ENCODE measurements around the gene B3GNT7.
"Not testable (repeated sequence)": the region's sequence is repeated elsewhere in the genome, so short reads cannot be mapped to it uniquely, and the experiment has no call there.

Gene B3GNT7

GRCh38 chr2:231395188-231396057 is at the start of gene B3GNT7:
TSS of gene B3GNT7 (plus strand) at chr2:231395710. CDS start at chr2:231395804, 94 bp downstream.
- peak within 1 kb of the TSS; percentile 95 to 100 for H3K4me3 Mint-ChIP-seq
- peaks cover 0 to 2% of the 10 kb centered on the region in 2 donors for H3K9me3 Mint-ChIP-seq
- DNase-seq (peak; percentile 41), ATAC-seq (replicated peaks) (peak; percentile 7 to 12)
- H3K27me3 Mint-ChIP-seq: no peaks in the 10 kb centered on the region
- H3K36me3 Mint-ChIP-seq: peaks cover 22 to 47% of the 10 kb centered on the region in 2 donors
- peak within 1 kb of the TSS; percentile 100 for H3K27ac Mint-ChIP-seq
- peaks cover 53 to 86% of the 10 kb centered on the region in 2 donors for H3K4me1 Mint-ChIP-seq

- Mint-ChIP-seq H3K27me3 (peaks cover 0 to 3% of the 10 kb centered on the region in 2 donors), H3K27ac (no peak overlapping the region), H3K4me3 (no peak overlapping the region), H3K36me3 (peaks cover 8 to 9% of the 10 kb centered on the region in 2 donors), H3K4me1 (no peaks in the 10 kb centered on the region), H3K9me3 (peaks cover 0 to 2% of the 10 kb centered on the region in 2 donors)
- DNase-seq (no peak), ATAC-seq (replicated peaks) (no peak)
Measured at GRCh38 chr2:231347081-231347480, 48.4 kb upstream of the B3GNT7 start.

- DNase-seq (no peak), ATAC-seq (replicated peaks) (no peak)
- Mint-ChIP-seq H3K27me3 (peaks cover 0 to 3% of the 10 kb centered on the region in 2 donors), H3K27ac (no peak overlapping the region), H3K9me3 (peaks cover 0 to 2% of the 10 kb centered on the region in 2 donors), H3K4me3 (no peak overlapping the region), H3K4me1 (no peaks in the 10 kb centered on the region), H3K36me3 (peaks cover 9 to 10% of the 10 kb centered on the region in 2 donors)
Measured at GRCh38 chr2:231347638-231348037, 47.9 kb upstream of the B3GNT7 start.

- peaks cover 0 to 2% of the 10 kb centered on the region in 2 donors for H3K9me3 Mint-ChIP-seq
- DNase-seq (no peak), ATAC-seq (replicated peaks) (no peak)
- H3K4me1 Mint-ChIP-seq: no peaks in the 10 kb centered on the region
- H3K27ac Mint-ChIP-seq: no peak overlapping the region
- H3K36me3 Mint-ChIP-seq: peaks cover 9 to 10% of the 10 kb centered on the region in 2 donors
- H3K27me3 Mint-ChIP-seq: peaks cover 0 to 3% of the 10 kb centered on the region in 2 donors
- no peak overlapping the region for H3K4me3 Mint-ChIP-seq
Measured at GRCh38 chr2:231348173-231348572, 47.3 kb upstream of the B3GNT7 start.

- H3K27ac Mint-ChIP-seq: no peak overlapping the region
- DNase-seq (no peak), ATAC-seq (replicated peaks) (no peak)
- H3K36me3 Mint-ChIP-seq: peaks cover 9 to 10% of the 10 kb centered on the region in 2 donors
- peaks cover 0 to 2% of the 10 kb centered on the region in 2 donors for H3K9me3 Mint-ChIP-seq
- H3K27me3 Mint-ChIP-seq: peaks cover 0 to 3% of the 10 kb centered on the region in 2 donors
- H3K4me3 Mint-ChIP-seq: no peak overlapping the region
- no peaks in the 10 kb centered on the region for H3K4me1 Mint-ChIP-seq
Measured at GRCh38 chr2:231348704-231349373, 46.7 kb upstream of the B3GNT7 start.

GRCh38 chr2:231349374-231349735 is 46.2 kb upstream of the B3GNT7 start:
- not testable (repeated sequence) for H3K4me1 Mint-ChIP-seq; H3K36me3 Mint-ChIP-seq; DNase-seq; H3K9me3 Mint-ChIP-seq; H3K27ac Mint-ChIP-seq; ATAC-seq (replicated peaks); H3K4me3 Mint-ChIP-seq; H3K27me3 Mint-ChIP-seq

- no peak overlapping the region for H3K27ac Mint-ChIP-seq
- H3K36me3 Mint-ChIP-seq: peaks cover 3 to 10% of the 10 kb centered on the region in 2 donors
- no peaks in the 10 kb centered on the region for H3K4me1 Mint-ChIP-seq
- H3K9me3 Mint-ChIP-seq: peaks cover 0 to 2% of the 10 kb centered on the region in 2 donors
- H3K4me3 Mint-ChIP-seq: no peak overlapping the region
- ATAC-seq (replicated peaks): no peak
- no peak for DNase-seq
- peaks cover 0 to 3% of the 10 kb centered on the region in 2 donors for H3K27me3 Mint-ChIP-seq
Measured at GRCh38 chr2:231351648-231352047, 43.9 kb upstream of the B3GNT7 start.

- no peak overlapping the region for H3K4me3 Mint-ChIP-seq
- ATAC-seq (replicated peaks) (no peak), DNase-seq (no peak)
- peaks cover 7 to 10% of the 10 kb centered on the region in 2 donors for H3K36me3 Mint-ChIP-seq
- peaks cover 0 to 2% of the 10 kb centered on the region in 2 donors for H3K9me3 Mint-ChIP-seq
- peaks cover 0 to 1% of the 10 kb centered on the region in 2 donors for H3K4me1 Mint-ChIP-seq
- H3K27me3 Mint-ChIP-seq: peaks cover 0 to 3% of the 10 kb centered on the region in 2 donors
- H3K27ac Mint-ChIP-seq: no peak overlapping the region
Measured at GRCh38 chr2:231353469-231353868, 42.0 kb upstream of the B3GNT7 start.

- Mint-ChIP-seq H3K4me1 (peaks cover 1 to 2% of the 10 kb centered on the region in 2 donors), H3K4me3 (no peak overlapping the region), H3K36me3 (peaks cover 9 to 11% of the 10 kb centered on the region in 2 donors), H3K27me3 (no peaks in the 10 kb centered on the region), H3K9me3 (no peaks in the 10 kb centered on the region), H3K27ac (no peak overlapping the region)
- DNase-seq (no peak), ATAC-seq (replicated peaks) (no peak)
Measured at GRCh38 chr2:231355508-231356465, 39.7 kb upstream of the B3GNT7 start.

GRCh38 chr2:231356466-231356844 is 39.1 kb upstream of the B3GNT7 start:
- Mint-ChIP-seq H3K36me3 (peaks cover 13 to 14% of the 10 kb centered on the region in 2 donors), H3K4me3 (no peak overlapping the region), H3K27ac (no peak overlapping the region), H3K4me1 (peaks cover 4 to 7% of the 10 kb centered on the region in 2 donors), H3K27me3 (no peaks in the 10 kb centered on the region), H3K9me3 (peaks cover 0 to 2% of the 10 kb centered on the region in 2 donors)
- DNase-seq (no peak), ATAC-seq (replicated peaks) (no peak)

GRCh38 chr2:231357048-231357447 is 38.5 kb upstream of the B3GNT7 start:
- Mint-ChIP-seq H3K36me3 (peaks cover 17 to 19% of the 10 kb centered on the region in 2 donors), H3K4me3 (no peak overlapping the region), H3K27me3 (no peaks in the 10 kb centered on the region), H3K4me1 (peaks cover 9 to 13% of the 10 kb centered on the region in 2 donors), H3K9me3 (peaks cover 0 to 2% of the 10 kb centered on the region in 2 donors), H3K27ac (no peak overlapping the region)
- DNase-seq: no peak
- ATAC-seq (replicated peaks): no peak

GRCh38 chr2:231357931-231358330 is 37.6 kb upstream of the B3GNT7 start:
- peaks cover 0 to 2% of the 10 kb centered on the region in 2 donors for H3K9me3 Mint-ChIP-seq
- no peaks in the 10 kb centered on the region for H3K27me3 Mint-ChIP-seq
- H3K36me3 Mint-ChIP-seq: peaks cover 23 to 26% of the 10 kb centered on the region in 2 donors
- DNase-seq (no peak), ATAC-seq (replicated peaks) (no peak)
- H3K4me3 Mint-ChIP-seq: no peak overlapping the region
- peaks cover 16 to 21% of the 10 kb centered on the region in 2 donors for H3K4me1 Mint-ChIP-seq
- no peak overlapping the region for H3K27ac Mint-ChIP-seq

- ATAC-seq (replicated peaks): no peak
- DNase-seq: no peak
- peaks cover 0 to 2% of the 10 kb centered on the region in 2 donors for H3K9me3 Mint-ChIP-seq
- H3K4me1 Mint-ChIP-seq: peaks cover 17 to 26% of the 10 kb centered on the region in 2 donors
- peaks cover 24 to 27% of the 10 kb centered on the region in 2 donors for H3K36me3 Mint-ChIP-seq
- H3K27me3 Mint-ChIP-seq: no peaks in the 10 kb centered on the region
- H3K4me3 Mint-ChIP-seq: no peak overlapping the region
- no peak overlapping the region for H3K27ac Mint-ChIP-seq
Measured at GRCh38 chr2:231359441-231359840, 36.1 kb upstream of the B3GNT7 start.

- H3K9me3 Mint-ChIP-seq: peaks cover 0 to 4% of the 10 kb centered on the region in 2 donors
- H3K4me1 Mint-ChIP-seq: peaks cover 19 to 31% of the 10 kb centered on the region in 2 donors
- no peak overlapping the region for H3K4me3 Mint-ChIP-seq
- H3K27me3 Mint-ChIP-seq: no peaks in the 10 kb centered on the region
- ATAC-seq (replicated peaks) (no peak), DNase-seq (no peak)
- H3K27ac Mint-ChIP-seq: no peak overlapping the region
- H3K36me3 Mint-ChIP-seq: peaks cover 25 to 27% of the 10 kb centered on the region in 2 donors
Measured at GRCh38 chr2:231359948-231360347, 35.6 kb upstream of the B3GNT7 start.

Measured in stimulated activated naive B cell treated with anti-CD40 and anti-IgM and Interleukin-4, amounts not matched to agents 10 μg/mL and 1 μg/mL and 100 μg/mL, for 72 hours (primary cell).